SK-N-SH (cell line): ENCODE measurements around the gene ARID1B.

Experiments used
- EP300 ChIP-seq, 2 experiments: IDR thresholded peaks; 2 replicates each; pipeline versions ENCODE4 v1.4.0 to v1.6.1; 2012; ENCODE audit warnings: borderline replicate concordance in 1 of 2, low read depth in 1 of 2, low read length in 1 of 2
- FOXM1 ChIP-seq: IDR thresholded peaks from 2 replicates; pipeline ENCODE4 v1.4.0; 2012; ENCODE audit warnings: low read depth, mild to moderate bottlenecking
- JUND ChIP-seq: IDR thresholded peaks from 2 replicates; pipeline ENCODE4 v1.4.0; 2012
- RCOR1 ChIP-seq: fragments of 150-350 bp; IDR thresholded peaks from 2 replicates; pipeline ENCODE4 v1.6.1; 2017; ENCODE audit warnings: antibody characterized with exemption, low read length
- RFX5 ChIP-seq: IDR thresholded peaks from 2 replicates; pipeline ENCODE4 v1.6.1; 2012; ENCODE audit warnings: mild to moderate bottlenecking, improper control_type of control experiment, low read length
- SMC3 ChIP-seq: IDR thresholded peaks from 2 replicates; pipeline ENCODE4 v1.6.1; 2012; ENCODE audit warnings: low read depth, low read length, improper control_type of control experiment
- TF ChIP-seq, protein P1 (sequence below): fragments of 200-600 bp; sonication (generic); IDR thresholded peaks from 2 replicates; pipeline ENCODE4 v1.6.1; 2017; ENCODE audit warnings: antibody characterized with exemption, mild to moderate bottlenecking, moderate library complexity
- TF ChIP-seq, protein P2 (sequence below): fragments of 150-350 bp; IDR thresholded peaks from 2 replicates; pipeline ENCODE4 v1.6.1; 2017; ENCODE audit warnings: antibody characterized with exemption, low read length, low read depth, borderline replicate concordance
- TF ChIP-seq, protein P3 (sequence below): IDR thresholded peaks from 2 replicates; pipeline ENCODE4 v1.6.1; 2012; ENCODE audit warnings: mild to moderate bottlenecking, low read depth, low read length, moderate library complexity
- TF ChIP-seq, protein P4 (sequence below): IDR thresholded peaks from 2 replicates; pipeline ENCODE4 v1.4.0; 2012; ENCODE audit warnings: low read depth

DNA sequence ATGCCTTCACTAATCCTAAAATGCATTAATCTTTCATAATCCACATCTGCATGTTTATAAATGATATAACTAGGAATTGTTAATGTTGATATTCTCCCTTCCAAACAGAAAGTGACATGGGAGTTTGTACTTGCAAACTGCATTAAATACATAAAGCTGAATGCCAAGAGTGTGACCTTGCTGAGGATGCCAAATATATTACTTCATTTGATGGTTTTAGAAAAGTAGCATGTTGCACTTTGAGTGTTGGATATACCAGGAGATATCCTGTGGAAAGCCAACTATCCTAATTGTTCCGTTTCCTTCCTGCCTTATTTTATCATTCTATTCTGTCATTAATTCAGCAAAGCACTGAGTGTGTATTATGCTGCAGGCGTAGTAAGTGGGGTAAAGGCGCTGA, 316.4 kb downstream of the ARID1B start:
- TF ChIP-seq, protein P1, sequence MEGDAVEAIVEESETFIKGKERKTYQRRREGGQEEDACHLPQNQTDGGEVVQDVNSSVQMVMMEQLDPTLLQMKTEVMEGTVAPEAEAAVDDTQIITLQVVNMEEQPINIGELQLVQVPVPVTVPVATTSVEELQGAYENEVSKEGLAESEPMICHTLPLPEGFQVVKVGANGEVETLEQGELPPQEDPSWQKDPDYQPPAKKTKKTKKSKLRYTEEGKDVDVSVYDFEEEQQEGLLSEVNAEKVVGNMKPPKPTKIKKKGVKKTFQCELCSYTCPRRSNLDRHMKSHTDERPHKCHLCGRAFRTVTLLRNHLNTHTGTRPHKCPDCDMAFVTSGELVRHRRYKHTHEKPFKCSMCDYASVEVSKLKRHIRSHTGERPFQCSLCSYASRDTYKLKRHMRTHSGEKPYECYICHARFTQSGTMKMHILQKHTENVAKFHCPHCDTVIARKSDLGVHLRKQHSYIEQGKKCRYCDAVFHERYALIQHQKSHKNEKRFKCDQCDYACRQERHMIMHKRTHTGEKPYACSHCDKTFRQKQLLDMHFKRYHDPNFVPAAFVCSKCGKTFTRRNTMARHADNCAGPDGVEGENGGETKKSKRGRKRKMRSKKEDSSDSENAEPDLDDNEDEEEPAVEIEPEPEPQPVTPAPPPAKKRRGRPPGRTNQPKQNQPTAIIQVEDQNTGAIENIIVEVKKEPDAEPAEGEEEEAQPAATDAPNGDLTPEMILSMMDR, result no peak
- TF ChIP-seq, protein P2, sequence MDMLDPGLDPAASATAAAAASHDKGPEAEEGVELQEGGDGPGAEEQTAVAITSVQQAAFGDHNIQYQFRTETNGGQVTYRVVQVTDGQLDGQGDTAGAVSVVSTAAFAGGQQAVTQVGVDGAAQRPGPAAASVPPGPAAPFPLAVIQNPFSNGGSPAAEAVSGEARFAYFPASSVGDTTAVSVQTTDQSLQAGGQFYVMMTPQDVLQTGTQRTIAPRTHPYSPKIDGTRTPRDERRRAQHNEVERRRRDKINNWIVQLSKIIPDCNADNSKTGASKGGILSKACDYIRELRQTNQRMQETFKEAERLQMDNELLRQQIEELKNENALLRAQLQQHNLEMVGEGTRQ, result no peak
- TF ChIP-seq RCOR1, result no peak
- TF ChIP-seq, protein P3, sequence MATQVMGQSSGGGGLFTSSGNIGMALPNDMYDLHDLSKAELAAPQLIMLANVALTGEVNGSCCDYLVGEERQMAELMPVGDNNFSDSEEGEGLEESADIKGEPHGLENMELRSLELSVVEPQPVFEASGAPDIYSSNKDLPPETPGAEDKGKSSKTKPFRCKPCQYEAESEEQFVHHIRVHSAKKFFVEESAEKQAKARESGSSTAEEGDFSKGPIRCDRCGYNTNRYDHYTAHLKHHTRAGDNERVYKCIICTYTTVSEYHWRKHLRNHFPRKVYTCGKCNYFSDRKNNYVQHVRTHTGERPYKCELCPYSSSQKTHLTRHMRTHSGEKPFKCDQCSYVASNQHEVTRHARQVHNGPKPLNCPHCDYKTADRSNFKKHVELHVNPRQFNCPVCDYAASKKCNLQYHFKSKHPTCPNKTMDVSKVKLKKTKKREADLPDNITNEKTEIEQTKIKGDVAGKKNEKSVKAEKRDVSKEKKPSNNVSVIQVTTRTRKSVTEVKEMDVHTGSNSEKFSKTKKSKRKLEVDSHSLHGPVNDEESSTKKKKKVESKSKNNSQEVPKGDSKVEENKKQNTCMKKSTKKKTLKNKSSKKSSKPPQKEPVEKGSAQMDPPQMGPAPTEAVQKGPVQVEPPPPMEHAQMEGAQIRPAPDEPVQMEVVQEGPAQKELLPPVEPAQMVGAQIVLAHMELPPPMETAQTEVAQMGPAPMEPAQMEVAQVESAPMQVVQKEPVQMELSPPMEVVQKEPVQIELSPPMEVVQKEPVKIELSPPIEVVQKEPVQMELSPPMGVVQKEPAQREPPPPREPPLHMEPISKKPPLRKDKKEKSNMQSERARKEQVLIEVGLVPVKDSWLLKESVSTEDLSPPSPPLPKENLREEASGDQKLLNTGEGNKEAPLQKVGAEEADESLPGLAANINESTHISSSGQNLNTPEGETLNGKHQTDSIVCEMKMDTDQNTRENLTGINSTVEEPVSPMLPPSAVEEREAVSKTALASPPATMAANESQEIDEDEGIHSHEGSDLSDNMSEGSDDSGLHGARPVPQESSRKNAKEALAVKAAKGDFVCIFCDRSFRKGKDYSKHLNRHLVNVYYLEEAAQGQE, result no peak
- no peak for TF ChIP-seq SMC3
- TF ChIP-seq EP300 (IDR thresholded peaks at IDR 0.05; ENCODE audit: borderline replicate concordance in 1 of 2, low read depth in 1 of 2, low read length in 1 of 2), result no peak
- no peak for TF ChIP-seq RFX5
- TF ChIP-seq, protein P4, sequence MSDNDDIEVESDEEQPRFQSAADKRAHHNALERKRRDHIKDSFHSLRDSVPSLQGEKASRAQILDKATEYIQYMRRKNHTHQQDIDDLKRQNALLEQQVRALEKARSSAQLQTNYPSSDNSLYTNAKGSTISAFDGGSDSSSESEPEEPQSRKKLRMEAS, result no peak
- no peak for TF ChIP-seq JUND
- no peak for TF ChIP-seq FOXM1
